ENCODE measurements around the gene TBL3. TPM values are rescaled to one million over a fixed set of nuclear protein-coding genes. Genes with fewer than 3 reads are reported as not detected.
"Not testable (repeated sequence)": the region's sequence is repeated elsewhere in the genome, so short reads cannot be mapped to it uniquely, and the experiment has no call there.

TBL3 gene
- total RNA-seq, 2 donors from 2014 or later: 39.3 to 78.3 TPM

DNA sequence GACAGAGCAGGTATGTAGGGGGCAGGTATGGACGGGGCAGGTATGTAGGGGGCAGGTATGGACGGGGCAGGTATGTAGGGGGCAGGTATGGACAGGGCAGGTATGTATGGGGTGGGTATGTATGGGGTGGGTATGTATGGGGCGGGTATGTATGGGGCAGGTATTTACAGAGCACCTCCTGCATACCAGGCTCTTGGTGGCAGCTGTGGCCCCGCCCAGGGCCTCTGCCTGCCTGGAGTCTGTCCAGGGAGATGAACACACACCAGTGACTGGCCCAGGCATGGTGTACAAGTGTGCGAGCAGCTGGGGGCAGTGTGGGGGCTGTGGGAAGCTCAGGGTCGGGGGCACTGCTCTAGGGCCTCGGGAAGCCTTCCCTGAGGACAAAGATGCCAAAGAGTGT lies 21.8 kb upstream of the TBL3 start:
- H3K4me1 Mint-ChIP-seq (ENCODE audit: low read depth in 2 of 2): no peaks in the 10 kb centered on the region
- no peaks in the 10 kb centered on the region for H3K36me3 Mint-ChIP-seq
- no peak overlapping the region for H3K27ac Mint-ChIP-seq
- no peak for DNase-seq (ENCODE audit: low spot score)
- no peak for ATAC-seq
- no peaks in the 10 kb centered on the region for H3K27me3 Mint-ChIP-seq
- H3K9me3 Mint-ChIP-seq: no peaks in the 10 kb centered on the region
- no peak overlapping the region for H3K4me3 Mint-ChIP-seq

DNA sequence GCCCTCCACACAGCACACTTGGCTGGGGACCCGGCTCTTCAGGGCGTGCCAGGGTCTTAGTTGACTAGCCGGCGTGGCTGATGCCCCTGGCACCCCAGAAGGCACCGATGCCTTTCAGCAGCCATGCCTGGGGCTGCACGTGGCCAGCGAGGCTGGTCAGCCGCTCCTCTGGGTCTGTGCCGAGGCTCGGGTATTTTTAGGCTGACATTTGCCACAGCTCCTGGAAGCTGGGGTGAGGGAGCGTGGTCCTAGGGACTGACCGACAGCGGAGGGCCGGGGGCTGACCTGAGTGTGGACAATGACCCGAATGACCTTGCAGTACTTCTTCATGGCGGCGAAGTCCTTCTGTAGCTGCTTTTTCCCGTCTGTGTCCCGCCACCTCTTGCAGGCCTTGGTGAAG lies 21.3 kb upstream of the TBL3 start:
- H3K36me3 Mint-ChIP-seq: no peaks in the 10 kb centered on the region
- no peaks in the 10 kb centered on the region for H3K27me3 Mint-ChIP-seq
- no peak for ATAC-seq

DNA sequence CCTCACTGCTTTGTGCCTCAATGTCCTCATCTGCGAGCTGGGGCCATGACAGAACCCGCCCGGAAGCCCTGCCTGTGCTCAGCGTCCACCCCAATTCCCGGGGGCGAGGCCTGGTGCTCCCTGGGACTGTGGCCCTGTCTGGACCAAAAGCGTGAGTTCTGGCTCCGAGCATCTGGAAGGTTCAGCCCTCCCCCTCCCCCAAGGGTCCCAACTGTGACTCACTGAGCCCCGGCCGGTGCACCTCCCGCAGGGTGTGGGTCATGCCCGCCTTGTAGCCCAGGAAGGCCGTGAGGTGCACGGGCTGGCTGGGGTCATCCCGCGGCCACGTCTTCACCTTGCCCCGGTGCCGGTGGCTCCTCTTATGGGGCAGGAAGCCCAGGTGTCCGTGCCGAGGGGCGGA lies 18.1 kb upstream of the TBL3 start:
- DNase-seq (ENCODE audit: low spot score) (no peak), ATAC-seq (no peak)
- Mint-ChIP-seq H3K27me3 (no peaks in the 10 kb centered on the region), H3K36me3 (no peaks in the 10 kb centered on the region), H3K4me3 (no peak overlapping the region), H3K9me3 (no peaks in the 10 kb centered on the region), H3K27ac (no peak overlapping the region), H3K4me1 (ENCODE audit: low read depth in 2 of 2) (no peaks in the 10 kb centered on the region)

More for the DNA sequence above, 21.3 kb upstream of the TBL3 start:
- H3K27ac Mint-ChIP-seq: no peak overlapping the region
- no peak for DNase-seq (ENCODE audit: low spot score)
- H3K9me3 Mint-ChIP-seq: no peaks in the 10 kb centered on the region
- no peak overlapping the region for H3K4me3 Mint-ChIP-seq
- H3K4me1 Mint-ChIP-seq (ENCODE audit: low read depth in 2 of 2): no peaks in the 10 kb centered on the region

DNA sequence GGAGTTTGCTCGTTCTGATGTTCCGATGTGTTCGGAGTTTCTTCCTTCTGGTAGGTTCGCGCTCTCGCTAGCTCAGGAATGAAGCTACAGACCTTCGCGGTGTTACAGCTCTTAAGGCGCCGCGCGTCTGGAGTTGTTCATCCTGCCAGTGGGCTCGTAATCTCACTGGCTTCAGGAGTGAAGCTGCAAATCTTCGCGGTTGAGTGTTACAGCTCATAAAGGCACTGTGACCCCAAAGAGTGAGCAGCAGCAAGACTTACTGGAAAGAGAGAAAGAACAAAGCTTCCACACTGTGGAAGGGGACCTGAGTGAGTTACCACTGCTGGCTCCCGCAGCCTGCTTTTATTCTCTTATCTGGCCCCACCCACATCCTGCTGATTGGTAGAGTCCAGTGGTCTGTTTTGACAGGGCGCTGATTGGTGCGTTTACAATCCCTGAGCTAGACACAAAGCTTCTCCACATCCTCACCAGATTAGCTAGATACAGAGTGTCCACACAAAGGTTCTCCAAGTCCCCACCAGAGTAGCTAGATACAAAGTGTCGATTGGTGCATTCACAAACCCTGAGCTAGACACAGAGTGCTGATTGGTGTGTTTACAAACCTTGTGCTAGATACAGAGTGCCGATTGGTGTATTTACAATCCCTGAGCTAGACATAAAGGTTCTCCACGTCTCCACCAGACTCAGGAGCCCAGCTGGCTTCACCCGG lies 14.3 kb upstream of the TBL3 start:
- ATAC-seq; H3K36me3 Mint-ChIP-seq; H3K27ac Mint-ChIP-seq; H3K9me3 Mint-ChIP-seq; H3K27me3 Mint-ChIP-seq; H3K4me3 Mint-ChIP-seq; DNase-seq (ENCODE audit: low spot score): not testable (repeated sequence)
- H3K4me1 Mint-ChIP-seq (ENCODE audit: low read depth in 2 of 2): peaks cover 14 to 20% of the 10 kb centered on the region in 2 donors

DNA sequence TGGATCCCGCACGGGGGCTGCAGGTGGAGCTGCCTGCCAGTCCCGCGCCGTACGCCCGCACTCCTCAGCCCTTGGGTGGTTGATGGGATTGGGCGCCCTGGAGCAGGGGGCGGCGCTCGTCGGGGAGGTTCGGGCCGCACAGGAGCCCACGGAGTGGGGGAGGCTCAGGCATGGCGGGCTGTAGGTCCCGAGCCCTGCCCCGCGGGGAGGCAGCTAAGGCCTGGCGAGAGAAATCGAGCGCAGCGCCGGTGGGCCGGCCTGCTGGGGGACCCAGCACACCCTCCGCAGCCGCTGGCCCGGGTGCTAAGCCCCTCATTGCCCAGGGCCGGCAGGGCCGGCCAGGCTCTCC lies 13.7 kb upstream of the TBL3 start:
- H3K4me3 Mint-ChIP-seq; H3K27me3 Mint-ChIP-seq; H3K36me3 Mint-ChIP-seq; H3K9me3 Mint-ChIP-seq; H3K27ac Mint-ChIP-seq; ATAC-seq; DNase-seq (ENCODE audit: low spot score): not testable (repeated sequence)
- H3K4me1 Mint-ChIP-seq (ENCODE audit: low read depth in 2 of 2): peaks cover 18 to 23% of the 10 kb centered on the region in 2 donors

DNA sequence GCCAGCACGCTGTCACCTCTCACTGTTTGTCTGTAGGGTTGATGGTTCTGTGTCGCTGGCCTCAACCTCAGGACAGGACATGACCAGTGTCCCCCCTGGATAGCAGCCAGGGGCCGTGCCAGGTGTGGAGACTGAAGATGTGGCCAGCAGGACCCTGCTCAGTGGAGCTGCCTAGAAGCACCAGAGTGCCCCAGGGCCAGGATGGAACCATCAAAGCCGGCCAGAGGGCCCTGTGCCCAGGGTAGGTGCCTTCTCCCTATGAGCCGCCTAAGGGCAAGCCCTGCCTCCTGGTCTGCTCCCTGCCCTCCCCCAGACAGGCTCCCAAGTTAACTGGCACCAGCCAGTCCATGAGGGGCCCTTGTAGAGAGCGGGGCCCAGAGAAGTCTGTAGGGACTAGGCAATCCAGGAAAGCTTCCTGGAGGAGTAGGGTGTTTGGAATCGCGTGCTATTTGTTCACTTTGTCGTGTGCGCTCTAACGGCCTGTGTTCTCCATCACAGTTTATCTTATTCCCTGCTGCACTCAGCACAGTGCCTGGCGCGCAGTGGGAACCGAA lies 13.1 kb upstream of the TBL3 start:
- Mint-ChIP-seq H3K9me3 (no peaks in the 10 kb centered on the region), H3K4me1 (ENCODE audit: low read depth in 2 of 2) (peaks cover 24 to 27% of the 10 kb centered on the region in 2 donors), H3K36me3 (peaks cover 16% of the 10 kb centered on the region), H3K27me3 (no peaks in the 10 kb centered on the region), H3K4me3 (peak overlapping the region; percentile 100), H3K27ac (peak overlapping the region in 1 of 2 donors; percentile 94)
- no peak for DNase-seq (ENCODE audit: low spot score)
- ATAC-seq: peak in 1 of 2 donors; percentile 1

DNA sequence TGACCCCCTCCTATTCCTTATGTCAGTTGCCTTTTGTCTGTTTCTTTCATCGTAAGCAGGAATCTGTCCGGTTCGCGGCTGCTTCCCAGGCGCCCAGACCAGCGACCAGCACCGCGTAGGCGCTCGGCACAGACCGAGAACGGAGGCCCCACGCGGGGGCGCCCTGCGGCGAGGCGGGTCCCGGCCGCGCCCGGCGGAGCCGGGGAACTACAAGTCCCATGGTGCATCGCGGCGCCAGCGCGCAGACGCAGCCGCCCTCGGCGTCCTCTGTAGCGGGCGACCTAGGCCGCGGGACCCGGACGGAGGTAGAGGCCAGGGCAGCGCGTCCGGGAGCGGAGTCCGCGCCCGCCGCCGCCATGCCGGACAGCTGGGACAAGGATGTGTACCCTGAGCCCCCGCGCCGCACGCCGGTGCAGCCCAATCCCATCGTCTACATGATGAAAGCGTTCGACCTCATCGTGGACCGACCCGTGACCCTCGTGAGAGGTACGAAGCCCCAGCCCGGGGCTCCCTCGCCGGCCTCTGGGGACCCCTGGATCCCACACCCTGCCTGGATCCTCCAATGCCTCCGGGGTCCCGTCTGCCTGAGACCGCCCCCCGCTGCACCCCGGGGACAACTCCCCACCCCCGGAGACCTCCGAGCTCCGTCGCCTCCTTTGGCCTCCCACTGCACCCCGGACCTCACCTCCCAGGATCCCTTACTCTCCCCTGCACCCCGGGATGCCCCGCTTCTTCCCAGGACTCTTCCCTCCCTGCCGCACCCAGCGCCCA lies 12.4 kb upstream of the TBL3 start, which contains the start of gene NDUFB10:
Gene NDUFB10 (plus strand): TSS at position 270 of the 771 bp plus-strand sequence. CDS start 87 bp downstream, at position 357.
- H3K36me3 Mint-ChIP-seq: peaks cover 19% of the 10 kb centered on the region
- H3K4me1 Mint-ChIP-seq (ENCODE audit: low read depth in 2 of 2): peaks cover 28 to 32% of the 10 kb centered on the region in 2 donors
- DNase-seq (ENCODE audit: low spot score) (peak; percentile 95), ATAC-seq (peak; percentile 89 to 96)
- H3K27me3 Mint-ChIP-seq: no peaks in the 10 kb centered on the region
- H3K9me3 Mint-ChIP-seq: no peaks in the 10 kb centered on the region
- H3K4me3 Mint-ChIP-seq: peak within 1 kb of the TSS; percentile 100
- H3K27ac Mint-ChIP-seq: peak within 1 kb of the TSS; percentile 89 to 94

DNA sequence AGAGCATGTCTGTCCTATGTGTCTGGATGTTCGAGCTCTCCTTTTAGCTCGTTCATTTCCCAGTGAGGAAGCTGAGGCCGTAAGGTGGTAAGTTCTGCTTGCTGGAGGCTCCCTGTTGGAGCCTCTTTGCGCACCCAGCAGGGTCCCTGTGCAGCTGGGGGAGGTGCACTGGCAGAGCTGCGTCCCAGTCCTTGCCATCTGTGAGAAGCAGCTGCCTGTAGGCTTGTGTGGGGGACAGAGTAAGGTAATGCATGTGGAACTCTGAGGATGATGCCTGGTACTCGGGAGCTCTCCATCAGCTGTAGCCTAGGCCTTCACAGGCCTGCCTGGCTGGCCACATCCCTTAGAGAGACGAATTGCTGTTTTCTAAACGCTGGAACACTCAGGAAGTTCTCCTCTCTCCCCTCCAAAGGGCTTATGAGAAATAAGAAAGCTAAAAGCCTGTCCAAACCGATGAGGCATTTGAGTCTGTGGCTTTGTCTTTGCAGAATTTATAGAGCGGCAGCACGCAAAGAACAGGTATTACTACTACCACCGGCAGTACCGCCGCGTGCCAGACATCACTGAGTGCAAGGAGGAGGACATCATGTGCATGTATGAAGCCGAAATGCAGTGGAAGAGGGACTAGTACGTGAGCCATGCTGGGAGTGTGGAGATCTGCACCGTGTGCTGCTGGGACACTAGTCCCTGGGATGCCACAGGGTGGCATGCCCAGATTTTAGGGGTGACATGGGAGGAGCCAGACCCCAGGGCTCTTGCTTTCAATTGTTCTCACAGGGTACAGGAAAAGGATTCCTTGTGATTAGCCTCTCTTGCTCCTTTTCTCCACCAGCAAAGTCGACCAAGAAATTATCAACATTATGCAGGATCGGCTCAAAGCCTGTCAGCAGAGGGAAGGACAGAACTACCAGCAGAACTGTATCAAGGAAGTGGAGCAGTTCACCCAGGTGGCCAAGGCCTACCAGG lies 10.9 kb upstream of the TBL3 start:
- Mint-ChIP-seq H3K4me1 (ENCODE audit: low read depth in 2 of 2) (peaks cover 28 to 41% of the 10 kb centered on the region in 2 donors), H3K4me3 (peak overlapping the region; percentile 100), H3K27ac (peak overlapping the region; percentile 89 to 94), H3K36me3 (peaks cover 19% of the 10 kb centered on the region), H3K27me3 (no peaks in the 10 kb centered on the region), H3K9me3 (no peaks in the 10 kb centered on the region)
- ATAC-seq (peak in 1 of 2 donors; percentile 2), DNase-seq (ENCODE audit: low spot score) (no peak)

DNA sequence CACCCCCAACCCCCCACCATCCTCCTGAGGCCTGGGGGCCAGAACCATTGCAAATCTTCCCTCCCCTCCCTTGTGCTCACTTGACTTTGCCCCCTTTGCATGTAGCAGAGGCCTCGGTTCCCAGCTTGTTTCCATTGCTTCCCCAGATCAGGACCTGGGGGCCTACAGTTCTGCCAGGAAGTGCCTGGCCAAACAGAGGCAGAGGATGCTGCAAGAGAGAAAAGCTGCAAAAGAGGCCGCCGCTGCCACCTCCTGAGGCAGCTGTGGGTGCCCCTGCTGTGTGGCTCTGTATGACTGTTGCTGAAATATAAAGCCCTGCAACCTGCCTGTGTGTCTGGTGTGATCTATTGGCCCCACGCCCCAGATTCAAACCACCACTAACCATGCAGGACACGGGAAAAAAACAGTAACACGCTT lies 10.2 kb upstream of the TBL3 start:
- Mint-ChIP-seq H3K4me3 (peak overlapping the region; percentile 100), H3K9me3 (no peaks in the 10 kb centered on the region), H3K36me3 (peaks cover 19% of the 10 kb centered on the region), H3K27me3 (no peaks in the 10 kb centered on the region), H3K27ac (peak overlapping the region; percentile 94 to 95), H3K4me1 (ENCODE audit: low read depth in 2 of 2) (peaks cover 28 to 41% of the 10 kb centered on the region in 2 donors)
- no peak for ATAC-seq
- no peak for DNase-seq (ENCODE audit: low spot score)

DNA sequence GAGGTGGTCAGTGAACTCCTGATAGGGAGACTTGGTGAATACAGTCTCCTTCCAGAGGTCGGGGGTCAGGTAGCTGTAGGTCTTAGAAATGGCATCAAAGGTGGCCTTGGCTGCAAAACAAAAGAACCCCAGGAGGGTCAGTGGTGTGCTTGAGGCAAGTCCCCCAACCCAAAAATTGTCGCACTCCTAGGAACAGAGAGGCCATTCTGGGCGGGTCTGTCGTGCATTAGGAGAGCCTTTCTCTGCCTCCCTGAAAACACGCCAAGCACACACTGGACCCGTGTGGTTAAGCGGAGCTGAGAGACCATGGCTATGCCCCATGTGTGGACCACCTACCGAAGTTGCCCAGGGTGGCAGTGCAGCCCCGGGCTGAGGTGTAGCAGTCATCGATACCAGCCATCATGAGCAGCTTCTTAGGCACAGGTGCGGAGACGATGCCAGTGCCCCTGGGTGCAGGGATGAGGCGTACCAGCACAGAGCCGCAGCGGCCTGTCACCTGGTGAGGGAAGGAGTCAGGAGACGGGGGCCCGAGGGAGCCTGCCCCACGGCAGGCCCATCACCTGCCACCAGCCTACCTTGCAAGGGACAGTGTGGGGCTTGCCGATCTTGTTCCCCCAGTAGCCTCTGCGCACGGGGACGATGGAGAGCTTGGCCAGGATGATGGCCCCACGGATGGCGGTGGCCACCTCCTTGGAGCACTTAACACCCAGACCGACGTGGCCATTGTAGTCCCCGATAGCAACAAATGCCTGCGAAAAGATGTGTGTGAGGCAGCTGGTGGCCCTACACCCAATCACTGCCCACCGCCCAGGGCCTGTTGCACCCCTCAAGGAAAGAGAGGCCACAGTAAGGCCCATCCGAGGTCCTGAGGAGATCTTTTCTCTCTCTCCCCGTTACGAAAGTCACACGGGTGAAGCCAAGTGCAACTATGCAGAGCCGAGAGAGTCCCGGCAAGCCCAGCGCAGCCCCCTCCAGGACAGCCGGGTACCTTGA lies 9.4 kb upstream of the TBL3 start:
- peaks cover 19% of the 10 kb centered on the region for H3K36me3 Mint-ChIP-seq
- DNase-seq (ENCODE audit: low spot score); H3K9me3 Mint-ChIP-seq; H3K27me3 Mint-ChIP-seq; ATAC-seq: not testable (repeated sequence)
- H3K27ac Mint-ChIP-seq: peak overlapping the region; percentile 94 to 95
- H3K4me1 Mint-ChIP-seq (ENCODE audit: low read depth in 2 of 2): peaks cover 28 to 41% of the 10 kb centered on the region in 2 donors
- H3K4me3 Mint-ChIP-seq: peak overlapping the region; percentile 100

DNA sequence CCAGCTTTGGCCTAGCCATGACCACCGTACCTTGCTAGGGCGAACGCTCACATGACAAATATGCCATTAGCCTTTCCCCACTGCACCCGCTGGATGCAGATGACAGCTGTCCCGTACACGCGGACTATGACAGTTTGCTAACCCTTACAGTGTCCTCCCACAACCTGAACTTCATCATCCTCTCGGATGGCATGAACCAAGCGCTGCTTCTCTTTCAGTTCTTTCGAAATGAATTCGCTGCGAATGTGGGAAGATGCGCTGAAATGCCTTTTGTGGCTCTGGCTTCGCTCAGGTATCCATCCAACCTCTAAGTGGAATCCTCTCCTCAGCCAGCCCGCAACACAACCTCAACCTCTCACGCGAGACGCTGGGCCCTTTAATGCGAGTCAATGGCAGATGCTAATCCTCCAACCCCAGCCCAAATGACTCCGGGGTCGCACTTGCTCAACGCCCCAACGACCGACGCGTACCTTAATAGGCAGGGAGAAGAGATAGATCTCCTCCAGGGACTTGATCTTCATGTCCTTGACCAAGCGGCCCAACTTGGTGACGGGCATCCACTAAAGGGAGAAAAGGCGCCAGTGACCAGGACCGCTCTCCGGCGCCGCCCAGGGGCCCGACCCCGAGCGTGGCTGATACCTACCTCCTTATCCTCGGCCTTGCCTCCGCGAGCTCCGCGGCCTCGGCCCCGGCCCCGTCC lies 7.9 kb upstream of the TBL3 start:
- ATAC-seq (peak; percentile 3 to 7), DNase-seq (ENCODE audit: low spot score) (no peak)
- H3K4me3 Mint-ChIP-seq: peak overlapping the region; percentile 100
- peaks cover 28 to 41% of the 10 kb centered on the region in 2 donors for H3K4me1 Mint-ChIP-seq (ENCODE audit: low read depth in 2 of 2)
- peaks cover 19% of the 10 kb centered on the region for H3K36me3 Mint-ChIP-seq
- peak overlapping the region; percentile 94 to 95 for H3K27ac Mint-ChIP-seq
- no peaks in the 10 kb centered on the region for H3K27me3 Mint-ChIP-seq
- no peaks in the 10 kb centered on the region for H3K9me3 Mint-ChIP-seq
